Occipital lobe (tissue), 2 donors: ENCODE measurements around the gene NOL9. TPM values are rescaled to one million over a fixed set of nuclear protein-coding genes. Genes with fewer than 3 reads are reported as not detected.

Source experiments
- DNase-seq: peaks from one replicate; lab custom pipeline; 2025; lab: John Stamatoyannopoulos, UW
- total RNA-seq: library from RNA; depleted of rRNA; stranded (reverse); fragments of >200 nt; gene quantifications from one replicate; pipeline ENCODE4 v1.2.3, GENCODE V29; 2014

Gene NOL9
- total RNA-seq, 1 donor from 2014 or later: 34.0 TPM

- DNase-seq: no peak
These were observed 32.8 kb downstream of the NOL9 start for GRCh38 chr1:6521536-6521935.

DNA sequence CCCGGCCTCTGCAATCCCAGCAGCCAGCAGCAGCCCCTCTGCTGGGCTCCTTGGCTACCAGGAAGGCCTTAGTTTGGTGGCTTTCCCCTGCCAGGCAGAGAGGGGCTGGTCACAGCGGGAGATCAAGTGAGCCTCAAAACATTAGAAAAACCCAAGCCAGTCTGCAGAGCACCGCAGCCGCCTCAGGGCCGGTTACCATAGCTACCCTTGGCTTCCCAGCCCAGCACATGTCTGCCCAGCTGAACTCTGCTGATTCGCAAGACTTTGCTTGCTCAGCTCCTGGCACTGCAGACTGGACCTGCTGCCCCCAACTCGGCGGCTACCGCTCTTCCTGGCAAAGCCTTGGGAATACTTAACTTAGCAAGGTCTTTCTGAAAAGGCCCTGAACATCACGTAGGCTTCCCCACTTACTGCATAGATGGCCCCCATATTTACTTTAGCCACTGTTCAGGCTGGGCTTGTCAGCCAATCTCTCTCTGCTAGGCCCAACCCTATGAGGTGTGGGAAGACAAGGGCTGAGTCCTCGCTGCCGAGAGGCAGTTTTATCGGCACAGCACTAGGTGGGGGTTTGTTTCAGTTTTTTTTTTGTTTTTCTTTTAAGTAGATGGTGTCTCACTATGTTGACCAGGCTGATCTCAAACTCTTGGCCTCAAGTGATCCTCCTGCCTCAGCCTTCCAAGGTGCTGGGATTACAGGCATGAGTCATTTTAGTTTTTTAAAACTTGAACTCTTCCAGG, 34.2 kb downstream of the NOL9 start:
- peak; percentile 31 for DNase-seq

DNA sequence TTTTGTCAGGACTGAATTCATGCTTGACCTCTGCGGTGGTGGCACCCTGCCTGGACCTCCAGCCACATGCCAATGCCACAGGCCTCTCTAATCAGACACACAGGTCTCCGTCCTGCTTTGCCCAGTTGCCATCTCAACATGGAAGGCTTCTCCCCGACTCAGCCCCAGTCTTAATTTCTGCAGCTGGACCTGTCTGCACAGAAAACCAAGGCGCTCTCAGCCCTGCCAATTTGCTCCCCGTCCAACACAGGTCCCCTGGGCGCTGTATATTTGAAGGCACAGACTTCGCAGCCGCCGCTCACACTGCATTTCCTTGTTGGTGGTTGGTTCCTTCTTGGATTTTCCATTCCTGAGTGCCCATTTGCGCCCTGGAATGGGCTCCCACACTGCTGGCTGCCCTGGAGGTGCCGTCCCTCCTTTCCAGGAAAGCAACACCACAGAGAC, 34.8 kb downstream of the NOL9 start:
- DNase-seq: no peak

DNA sequence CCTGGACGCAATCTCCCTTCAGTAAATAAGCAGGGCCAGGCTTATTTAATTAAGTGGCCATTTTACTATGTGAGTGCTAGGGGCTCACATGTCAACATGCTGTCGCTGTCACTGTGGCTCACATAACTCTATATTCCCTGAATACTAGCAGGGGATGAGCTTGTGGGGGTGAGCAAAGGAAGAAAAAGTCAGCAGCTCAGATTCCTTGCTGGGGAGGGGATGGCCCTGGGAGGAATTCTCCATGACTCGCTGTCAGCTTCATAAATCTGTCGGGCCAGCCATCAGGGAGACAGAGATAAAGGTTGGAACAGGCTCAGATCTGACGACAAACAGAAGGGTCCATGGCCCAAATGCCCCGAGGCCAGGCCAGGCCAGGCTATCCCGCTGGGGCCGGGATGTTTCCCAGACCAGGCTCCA, 36.9 kb downstream of the NOL9 start:
- no peak for DNase-seq

- no peak for DNase-seq
These were observed 38.5 kb downstream of the NOL9 start for GRCh38 chr1:6515771-6516170.

DNA sequence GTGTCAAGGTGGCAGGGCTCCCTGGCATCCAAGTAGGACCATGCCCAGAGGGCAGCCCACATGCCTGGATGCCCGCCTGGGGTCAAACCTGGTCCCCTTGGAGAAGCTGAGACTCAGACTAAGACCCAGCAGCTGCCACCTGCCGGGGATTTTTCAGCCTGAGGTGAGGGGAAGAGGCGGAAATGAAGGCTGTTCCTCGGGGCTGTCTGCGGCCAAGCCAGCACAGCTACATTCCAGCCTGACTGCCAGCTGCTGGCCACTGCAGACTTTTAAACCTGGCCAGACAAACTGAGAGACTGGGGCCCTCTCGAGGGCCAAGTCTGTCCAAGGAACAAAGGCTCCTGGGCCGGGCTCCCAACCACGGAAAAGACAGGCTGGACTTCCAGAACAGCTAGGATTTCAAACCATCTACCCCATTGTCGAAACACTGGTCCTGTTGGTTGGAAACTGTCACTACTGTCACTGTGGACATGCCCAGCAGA, 41.0 kb downstream of the NOL9 start:
- DNase-seq: no peak

DNA sequence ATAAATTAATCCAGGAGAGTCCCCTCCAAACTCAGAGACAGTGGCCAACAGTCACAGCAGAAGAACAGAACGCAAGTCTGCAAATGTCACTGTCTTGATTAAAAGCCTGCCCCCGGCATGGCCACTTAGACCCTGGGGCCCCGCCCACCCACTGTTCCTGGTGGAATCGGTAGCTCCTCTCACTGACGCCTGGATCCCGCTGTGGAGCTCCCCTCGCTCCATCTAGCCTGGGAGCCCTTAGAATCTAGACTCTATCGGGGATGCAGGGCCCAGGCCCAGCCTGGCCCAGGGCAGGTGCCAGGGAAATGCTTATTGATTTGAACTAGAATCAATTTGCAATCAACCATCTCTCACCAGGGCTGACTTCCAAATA, 41.4 kb downstream of the NOL9 start:
- no peak for DNase-seq

DNA sequence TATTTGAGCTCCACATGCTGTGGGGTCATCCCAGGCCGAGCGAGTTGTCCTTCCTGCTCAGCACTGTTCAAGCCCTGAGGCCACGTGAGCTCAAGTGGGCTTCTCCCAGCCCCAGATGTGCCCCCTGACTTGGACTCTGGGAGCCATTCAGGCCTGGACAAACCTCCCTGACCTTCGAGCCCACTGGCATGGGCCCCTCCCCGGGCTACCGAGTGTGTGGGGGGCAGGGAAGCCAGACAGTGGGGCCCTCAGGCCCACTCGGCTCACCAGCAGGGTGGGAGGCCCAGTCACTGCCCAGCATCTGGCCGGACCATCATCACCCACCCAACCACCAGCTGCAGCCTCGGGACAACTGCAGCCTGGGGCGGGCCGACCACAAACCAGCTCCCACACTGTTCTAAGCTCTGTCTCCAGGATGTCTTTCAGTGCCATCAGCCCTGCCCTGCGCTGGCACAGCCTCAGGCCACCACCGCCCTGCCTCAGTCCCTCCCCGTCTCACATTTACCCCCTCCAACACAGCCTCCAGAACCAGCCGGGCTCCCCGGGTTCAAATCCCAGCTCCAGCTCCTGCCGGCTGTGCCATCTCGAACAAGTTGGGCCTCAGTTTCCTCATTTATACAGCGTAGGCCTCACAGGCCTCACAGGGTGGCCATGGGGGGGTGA, 41.9 kb downstream of the NOL9 start:
- DNase-seq: no peak

- no peak for DNase-seq
These were observed 42.6 kb downstream of the NOL9 start for GRCh38 chr1:6511561-6512244.

- no peak for DNase-seq
These were observed 43.3 kb downstream of the NOL9 start for GRCh38 chr1:6511056-6511455.

- no peak for DNase-seq
These were observed 43.8 kb downstream of the NOL9 start for GRCh38 chr1:6510493-6510892.

DNA sequence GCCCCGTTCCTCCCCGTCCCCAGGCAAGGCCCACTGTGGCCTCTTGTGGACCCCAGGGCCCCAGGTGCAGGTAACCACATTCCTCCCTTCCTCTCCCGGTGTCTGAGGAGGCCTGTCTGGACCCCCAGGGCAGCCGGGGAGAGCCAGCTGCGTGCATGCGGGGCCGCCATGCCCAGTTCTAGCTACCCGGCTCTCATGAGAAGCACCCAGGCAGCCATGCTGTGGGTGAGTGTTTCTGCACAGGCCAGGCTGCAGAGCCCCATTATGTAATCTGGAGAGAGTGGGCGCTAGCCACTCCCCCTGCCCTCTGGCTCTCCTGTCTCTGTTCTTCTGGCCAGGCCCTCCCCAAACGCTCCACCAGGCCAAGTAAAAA, 44.4 kb downstream of the NOL9 start:
- no peak for DNase-seq

DNA sequence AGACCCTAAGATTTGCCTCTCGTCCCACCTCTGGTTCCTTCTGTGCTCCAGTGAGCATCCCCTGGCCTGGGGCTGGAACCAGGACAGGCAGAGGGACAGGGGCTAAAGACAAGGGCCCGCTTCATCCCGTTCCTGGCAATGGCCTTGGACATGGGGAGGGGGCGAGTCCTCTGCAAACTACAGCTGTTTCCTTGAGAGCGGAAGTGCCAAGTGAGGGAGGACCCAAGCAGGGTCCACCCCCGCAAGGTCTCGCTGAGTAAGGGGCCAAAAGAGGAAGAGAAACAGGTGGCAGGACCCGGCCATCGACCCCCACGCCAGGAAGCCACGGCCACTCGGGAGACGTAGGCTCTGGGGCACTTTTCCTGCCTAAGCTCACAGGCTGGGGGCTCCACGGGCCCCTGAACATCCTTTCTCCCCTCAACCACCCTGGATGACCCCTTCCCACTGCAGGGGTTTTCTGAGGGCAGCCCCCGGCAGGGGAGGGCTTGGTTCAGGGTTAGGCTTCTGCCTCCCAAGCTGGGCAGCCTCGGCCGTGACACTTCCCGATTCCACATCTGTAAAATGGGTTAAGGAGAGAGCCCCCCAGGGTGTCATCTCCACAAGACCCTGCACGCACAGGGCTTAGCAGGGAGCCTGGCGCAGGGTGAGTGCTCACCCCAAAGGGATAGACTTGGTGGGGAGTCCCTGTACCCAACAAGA, 44.9 kb downstream of the NOL9 start:
- DNase-seq: no peak

DNA sequence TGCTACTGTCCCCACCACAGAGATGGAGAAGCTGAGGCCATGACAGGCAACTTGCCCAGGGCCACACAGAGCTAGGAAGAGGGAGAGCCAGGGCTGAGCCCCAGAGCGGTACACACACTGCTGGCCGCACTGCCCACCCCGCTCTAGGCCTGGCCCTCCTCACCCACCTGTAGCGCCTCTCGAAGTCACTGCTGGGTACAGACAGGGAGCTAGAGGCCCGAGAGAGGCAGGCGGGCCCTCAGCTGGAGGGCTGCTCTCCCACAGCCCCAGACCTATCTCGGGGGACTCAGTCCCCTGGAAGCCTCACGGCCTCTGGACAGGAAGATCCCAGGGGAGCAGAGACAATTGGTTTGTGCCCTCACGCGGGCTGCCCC, 45.5 kb downstream of the NOL9 start:
- DNase-seq: no peak

DNA sequence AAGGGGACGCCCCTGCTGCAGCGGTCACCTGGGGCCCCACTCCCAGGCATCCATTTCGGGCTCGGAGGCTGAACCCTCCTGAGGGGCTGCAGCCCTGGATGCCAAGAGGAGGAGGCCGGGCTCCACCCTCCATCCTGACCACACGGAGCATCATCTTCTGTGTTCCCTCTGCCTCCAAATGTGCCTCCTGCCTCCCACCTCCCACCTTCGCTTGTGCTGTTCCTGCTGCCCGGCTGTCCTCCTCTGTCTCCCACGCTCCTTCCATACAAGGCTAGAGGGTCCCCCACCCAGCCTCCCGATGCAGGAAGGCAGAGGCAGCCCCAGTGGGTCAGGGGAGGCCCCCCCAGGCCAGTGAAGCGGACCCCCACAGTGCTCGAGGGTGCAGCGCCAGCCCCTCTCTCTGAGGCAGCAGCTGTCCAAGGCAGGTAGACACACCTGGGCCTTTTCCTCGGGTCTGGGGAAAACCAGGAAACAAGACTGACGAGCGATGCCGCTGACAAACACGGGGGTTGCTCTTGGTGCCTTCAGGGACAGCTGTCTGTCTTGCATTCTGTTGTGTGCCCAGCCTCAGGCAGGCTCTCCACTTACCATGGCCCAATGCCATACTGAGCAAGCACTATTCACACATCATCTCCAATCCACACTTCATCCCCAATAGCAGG, 46.0 kb downstream of the NOL9 start:
- no peak for DNase-seq

GRCh38 chr1:6507461-6507911, 46.8 kb downstream of the NOL9 start:
- DNase-seq: no peak

DNA sequence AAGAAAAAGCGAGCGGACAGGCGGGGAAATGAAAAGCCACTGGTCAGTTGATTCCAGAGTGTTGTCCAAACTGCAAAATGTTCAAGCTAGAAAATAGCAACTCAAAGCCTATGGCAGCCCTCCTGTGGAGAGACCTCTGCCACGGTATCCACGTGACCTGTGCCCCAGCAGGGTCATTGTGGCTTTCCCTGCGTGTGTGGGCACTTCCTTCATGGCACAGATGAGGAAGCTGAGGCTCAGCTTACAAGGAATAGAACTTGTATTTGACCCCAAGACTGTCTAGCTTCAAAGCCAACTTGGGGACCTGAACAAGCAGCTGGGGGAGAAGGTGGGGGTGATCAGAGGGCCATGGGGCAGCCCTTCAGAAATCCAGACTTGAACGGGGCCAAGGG, 47.3 kb downstream of the NOL9 start:
- DNase-seq: no peak

GRCh38 chr1:6506210-6507036, 47.9 kb downstream of the NOL9 start:
- DNase-seq: no peak

DNA sequence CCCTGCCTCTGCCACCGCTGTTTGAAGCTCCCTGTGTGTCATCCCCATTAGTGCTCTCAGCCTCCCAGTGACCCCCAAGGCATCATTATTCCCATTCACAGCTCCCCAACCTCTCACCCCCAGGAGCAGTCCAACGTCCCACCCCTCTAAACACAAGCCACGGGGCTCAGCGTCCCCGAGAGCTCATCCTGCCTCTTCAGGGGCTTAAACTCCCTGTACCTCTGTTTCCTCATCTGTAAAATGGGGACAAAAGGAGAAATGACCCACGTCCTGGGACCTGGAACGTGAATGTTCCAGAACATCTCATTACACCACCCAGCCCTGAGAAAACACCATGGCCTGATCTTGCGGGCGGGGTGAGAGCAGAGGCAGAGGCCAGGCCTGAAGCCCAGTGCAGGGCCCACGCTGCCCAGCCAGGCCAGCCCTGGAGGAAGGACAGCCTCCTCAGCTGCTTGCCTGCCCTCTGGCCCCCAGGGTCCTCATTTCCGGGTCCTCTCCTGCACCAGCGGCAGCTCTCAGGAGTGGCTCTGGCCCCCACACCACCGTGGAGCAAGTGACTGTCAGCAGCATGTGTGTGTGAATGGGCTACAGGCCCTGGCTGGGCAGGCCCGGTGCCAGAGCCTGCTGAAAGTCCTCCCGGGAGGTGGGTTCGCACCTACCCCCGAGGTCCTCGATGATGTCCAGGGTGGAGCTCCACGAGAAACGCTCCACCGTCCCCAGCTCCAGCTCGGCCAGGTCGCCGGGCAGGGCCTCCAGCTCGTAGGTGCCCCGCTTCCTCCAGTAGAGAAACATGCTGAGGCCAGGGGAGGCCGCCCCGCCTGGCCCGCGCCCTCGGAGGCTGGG, 48.7 kb downstream of the NOL9 start:
- no peak for DNase-seq

- no peak for DNase-seq
These were observed 49.4 kb downstream of the NOL9 start for GRCh38 chr1:6504887-6505286.
